Calu3 (cell line): ENCODE results near the gene STXBP4. TPM values are rescaled to one million over a fixed set of nuclear protein-coding genes. Genes with fewer than 3 reads are reported as not detected.

ENCODE experiments used
- BruUV-seq: library from RNA; stranded (reverse); fragments of 400-500 nt; replicated peaks from 2 replicates; lab custom pipeline; 2021; lab: Mats Ljungman, UMichigan
- CTCF ChIA-PET: fragments of 300-600 bp; sonication (Branson Sonifier 250); formaldehyde crosslinking; loops from one replicate; lab custom pipeline; 2022; ENCODE audit warnings: antibody characterized with exemption; lab: Charles Lee
- DNase-seq: peaks from one replicate; pipeline ENCODE4 v3.0.0; 2022
- H3K27ac Mint-ChIP-seq: one replicate; pipeline ENCODE4 v1.8.0; 2022; ENCODE audit warnings: mixed read lengths; ENCODE audit not compliant: unreplicated experiment
- H3K27me3 Mint-ChIP-seq: one replicate; pipeline ENCODE4 v1.8.0; 2022; ENCODE audit warnings: mixed read lengths; ENCODE audit not compliant: unreplicated experiment
- H3K36me3 Mint-ChIP-seq: one replicate; pipeline ENCODE4 v1.8.0; 2022; ENCODE audit warnings: mild to moderate bottlenecking, moderate library complexity, mixed read lengths; ENCODE audit not compliant: insufficient read depth, unreplicated experiment
- H3K4me1 Mint-ChIP-seq: one replicate; pipeline ENCODE4 v1.8.0; 2022; ENCODE audit warnings: mild to moderate bottlenecking, low read depth, mixed read lengths; ENCODE audit not compliant: unreplicated experiment
- H3K4me3 Mint-ChIP-seq: one replicate; pipeline ENCODE4 v1.8.0; 2022; ENCODE audit warnings: mild to moderate bottlenecking, low read depth, moderate library complexity, mixed read lengths; ENCODE audit not compliant: unreplicated experiment
- H3K9me3 Mint-ChIP-seq: one replicate; pipeline ENCODE4 v1.8.0; 2022; ENCODE audit warnings: low read depth, mixed read lengths; ENCODE audit not compliant: unreplicated experiment
- CTCF ChIP-seq: fragments of 200-600 bp; IDR thresholded peaks from one replicate; pipeline ENCODE4 v1.8.0; 2022; ENCODE audit warnings: antibody characterized with exemption; ENCODE audit not compliant: unreplicated experiment
- intact Hi-C: fragments of 100-400 bp; cut with micrococcal nuclease; formaldehyde crosslinking; loops from one replicate; pipeline ENCODE4 v1.10.0; 2022; ENCODE audit not compliant: unreplicated experiment
- total RNA-seq: library from RNA; stranded (reverse); gene quantifications from 2 replicates; pipeline ENCODE4 v1.2.3, GENCODE V29; 2022

Gene STXBP4
- total RNA-seq, 1 experiment from 2014 or later = 9.2 TPM

GRCh38 chr17:54979657-54980056, 11.1 kb downstream of the STXBP4 start:
- no peaks in the 10 kb centered on the region for H3K4me1 Mint-ChIP-seq
- no peak for TF ChIP-seq CTCF

GRCh38 chr17:54980375-54980774, 11.8 kb downstream of the STXBP4 start:
- Mint-ChIP-seq H3K9me3 (peaks cover 3% of the 10 kb centered on the region), H3K27me3 (no peaks in the 10 kb centered on the region), H3K27ac (no peak overlapping the region), H3K4me3 (no peak overlapping the region), H3K36me3 (no peaks in the 10 kb centered on the region), H3K4me1 (no peaks in the 10 kb centered on the region)
- intact Hi-C loops = no loop called here
- no peak for TF ChIP-seq CTCF
- CTCF ChIA-PET = no interaction called here
- no TSS peak for BruUV-seq
- DNase-seq = no peak

More at GRCh38 chr17:54979657-54980056, 11.1 kb downstream of the STXBP4 start:
- Mint-ChIP-seq H3K27me3 (no peaks in the 10 kb centered on the region), H3K9me3 (peaks cover 3% of the 10 kb centered on the region), H3K4me3 (no peak overlapping the region), H3K36me3 (no peaks in the 10 kb centered on the region), H3K27ac (no peak overlapping the region)
- CTCF ChIA-PET = no interaction called here
- DNase-seq = no peak
- intact Hi-C loops = no loop called here
- BruUV-seq = no TSS peak

GRCh38 chr17:54982399-54982798, 13.8 kb downstream of the STXBP4 start:
- TF ChIP-seq CTCF = no peak
- intact Hi-C loops = no loop called here
- Mint-ChIP-seq H3K4me3 (no peak overlapping the region), H3K4me1 (no peaks in the 10 kb centered on the region), H3K27ac (no peak overlapping the region), H3K36me3 (no peaks in the 10 kb centered on the region), H3K9me3 (peaks cover 3% of the 10 kb centered on the region), H3K27me3 (no peaks in the 10 kb centered on the region)
- CTCF ChIA-PET = no interaction called here
- DNase-seq = no peak
- no TSS peak for BruUV-seq

- no TSS peak for BruUV-seq
Measured at GRCh38 chr17:54983260-54983659, 14.7 kb downstream of the STXBP4 start.

More at GRCh38 chr17:54983260-54983659, 14.7 kb downstream of the STXBP4 start:
- DNase-seq = no peak
- Mint-ChIP-seq H3K27ac (no peak overlapping the region), H3K4me1 (no peaks in the 10 kb centered on the region), H3K36me3 (no peaks in the 10 kb centered on the region), H3K9me3 (peaks cover 3% of the 10 kb centered on the region), H3K4me3 (no peak overlapping the region), H3K27me3 (no peaks in the 10 kb centered on the region)
- CTCF ChIA-PET = no interaction called here
- TF ChIP-seq CTCF = no peak
- intact Hi-C loops = no loop called here
